NCI-H1092 (cell line): Measurements from ENCODE around the gene ACTMAP.

Experiments
- DNase-seq: peaks from one replicate; lab custom pipeline; 2025; lab: John Stamatoyannopoulos, UW

The ACTMAP gene

DNA sequence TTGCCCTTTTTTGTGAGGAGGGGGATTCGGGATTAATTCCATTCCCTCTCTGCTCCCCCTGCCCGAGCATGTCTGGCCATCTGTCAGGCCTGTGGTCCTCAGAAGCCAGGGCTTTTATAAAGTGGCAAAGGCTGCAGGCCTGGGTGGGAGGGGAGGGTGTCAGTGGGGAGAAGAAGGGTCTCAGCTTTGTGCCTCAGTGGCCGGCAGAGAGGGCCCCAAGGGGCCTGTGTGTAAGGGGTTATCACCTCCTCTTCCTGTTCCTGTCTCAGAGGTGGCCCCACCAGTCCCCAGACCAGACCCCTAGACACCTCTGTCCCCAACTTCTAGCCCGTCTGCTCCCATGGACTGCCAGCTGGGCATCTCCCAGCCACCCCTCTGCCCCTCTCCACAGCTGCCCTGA, 56.4 kb downstream of the ACTMAP start:
- DNase-seq = no peak

DNA sequence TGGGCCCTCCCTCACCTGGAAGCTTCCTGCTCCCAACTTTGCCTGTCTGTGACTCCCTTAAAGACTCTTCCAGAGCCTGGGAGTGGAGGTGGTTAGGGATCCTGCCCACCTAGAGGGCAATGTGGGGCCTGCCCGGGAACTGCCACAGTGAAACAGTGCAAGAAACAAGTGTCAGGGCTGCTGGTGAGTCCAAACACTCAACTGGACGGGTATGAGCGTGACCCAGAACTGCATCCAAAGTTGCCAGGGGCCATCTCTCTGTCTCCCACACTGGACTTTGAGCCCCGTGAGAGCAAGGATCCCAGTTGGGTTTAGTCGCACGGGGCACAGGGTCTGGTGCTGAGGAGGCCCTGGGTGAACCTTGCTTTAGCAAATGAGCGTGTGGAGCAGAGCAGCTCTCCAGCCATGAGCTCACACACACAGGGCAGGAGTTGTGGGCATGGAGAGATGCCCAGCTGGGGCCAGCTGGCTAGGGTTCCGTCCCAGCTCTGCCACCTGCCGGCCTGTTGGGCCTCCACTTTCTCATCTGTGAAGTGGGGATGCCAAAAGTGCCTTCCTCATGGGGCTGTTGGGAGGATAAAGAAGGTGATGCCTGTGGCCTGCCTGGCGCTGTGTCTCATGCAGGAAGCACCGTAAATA, 57.0 kb downstream of the ACTMAP start:
- DNase-seq = no peak

DNA sequence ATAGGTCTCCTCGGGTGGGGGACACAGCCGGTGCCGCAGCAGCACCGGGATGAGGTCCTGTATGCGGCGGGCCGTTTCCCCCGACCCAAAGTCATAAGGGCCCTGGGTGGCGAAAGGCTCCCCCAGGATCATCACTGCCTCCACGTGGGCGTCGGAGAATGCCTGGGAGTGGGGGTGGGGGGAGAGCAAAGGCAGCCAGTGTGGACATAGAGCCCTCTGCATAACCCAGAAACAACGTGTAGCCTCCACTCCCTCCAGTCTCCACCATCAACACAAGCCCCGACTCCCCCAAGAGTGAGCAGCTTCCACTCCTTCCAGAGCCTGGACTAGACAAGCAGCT, 58.1 kb downstream of the ACTMAP start:
- DNase-seq = no peak

DNA sequence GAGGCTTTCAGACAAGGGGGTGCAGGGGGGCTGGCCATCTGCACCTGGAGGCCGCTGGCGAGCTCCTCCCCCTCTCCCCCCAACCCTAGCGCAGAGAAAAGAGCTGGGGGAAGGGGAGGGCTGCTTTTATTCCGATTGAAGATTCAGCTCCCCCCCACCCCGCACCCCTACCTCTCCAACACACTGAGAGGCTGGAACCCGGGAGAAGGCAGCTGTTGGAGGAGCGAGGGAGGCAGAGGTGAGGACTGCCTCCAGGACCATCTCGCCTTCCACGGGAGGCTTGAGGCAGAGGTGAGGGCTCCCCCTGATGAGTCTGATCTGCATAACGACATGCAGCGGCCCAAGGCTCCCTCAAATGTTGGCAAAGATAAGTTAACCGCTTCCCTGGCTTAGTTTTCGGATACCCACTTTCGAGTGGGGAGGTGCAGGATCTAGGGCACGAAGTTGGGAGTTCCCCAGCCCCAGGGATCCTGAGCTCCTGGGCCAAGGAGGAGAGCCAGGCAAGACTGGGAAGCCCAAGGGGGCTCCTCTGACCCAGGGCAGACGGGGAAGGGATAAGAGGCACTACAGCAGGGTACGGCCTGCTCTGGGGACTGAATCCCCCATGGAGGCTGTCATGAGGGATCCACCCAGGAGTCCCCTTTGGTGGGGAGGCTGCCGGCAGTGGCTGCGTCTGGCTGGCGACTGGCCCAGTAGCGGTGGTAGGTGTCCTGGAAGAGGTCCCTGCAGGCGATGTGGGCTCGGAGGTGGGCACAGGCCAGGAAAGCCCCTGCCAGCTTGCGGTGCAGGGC, 58.7 kb downstream of the ACTMAP start:
- DNase-seq = no peak
